T-helper 1 cell (primary cell): ENCODE data around the gene CD200R1L.
"Not testable (repeated sequence)": the region's sequence is repeated elsewhere in the genome, so short reads cannot be mapped to it uniquely, and the experiment has no call there.

Source experiments
- DNase-seq, 5 donors: peaks; one replicate each; pipeline ENCODE4 v3.0.0-alpha.2; 2012 to 2020
- total RNA-seq, 4 donors: gene quantifications; one replicate each; lab custom pipeline; 2026; lab: John Stamatoyannopoulos, UW

CD200R1L gene, protein sequence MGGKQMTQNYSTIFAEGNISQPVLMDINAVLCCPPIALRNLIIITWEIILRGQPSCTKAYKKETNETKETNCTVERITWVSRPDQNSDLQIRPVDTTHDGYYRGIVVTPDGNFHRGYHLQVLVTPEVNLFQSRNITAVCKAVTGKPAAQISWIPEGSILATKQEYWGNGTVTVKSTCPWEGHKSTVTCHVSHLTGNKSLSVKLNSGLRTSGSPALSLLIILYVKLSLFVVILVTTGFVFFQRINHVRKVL
- total RNA-seq, result 0 reads per million in 4 donors

DNA sequence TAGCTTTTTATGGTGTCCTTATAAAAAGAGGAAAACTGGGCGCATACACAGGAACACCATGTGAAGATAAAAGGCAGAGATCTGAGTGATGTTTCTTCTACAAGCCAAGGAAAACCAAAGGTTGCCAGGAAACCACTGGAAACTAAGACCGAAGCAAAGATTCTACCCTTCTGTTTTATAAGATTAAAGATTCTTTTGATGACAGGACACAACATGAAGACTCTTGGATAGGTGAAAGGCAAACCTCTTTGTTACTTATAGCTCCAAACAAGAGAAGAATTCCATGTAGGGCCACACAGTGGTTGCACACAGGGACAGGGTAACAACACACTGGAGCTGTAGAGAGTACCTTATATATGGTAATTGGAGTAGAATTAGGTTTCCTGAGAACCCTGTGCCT lies at the start of gene CD200R1L:
TSS of gene CD200R1L (minus strand) at position 101 of the 400 bp plus-strand sequence. CDS start 17,497 bp downstream, outside the sequence.
- DNase-seq, result no peak

DNA sequence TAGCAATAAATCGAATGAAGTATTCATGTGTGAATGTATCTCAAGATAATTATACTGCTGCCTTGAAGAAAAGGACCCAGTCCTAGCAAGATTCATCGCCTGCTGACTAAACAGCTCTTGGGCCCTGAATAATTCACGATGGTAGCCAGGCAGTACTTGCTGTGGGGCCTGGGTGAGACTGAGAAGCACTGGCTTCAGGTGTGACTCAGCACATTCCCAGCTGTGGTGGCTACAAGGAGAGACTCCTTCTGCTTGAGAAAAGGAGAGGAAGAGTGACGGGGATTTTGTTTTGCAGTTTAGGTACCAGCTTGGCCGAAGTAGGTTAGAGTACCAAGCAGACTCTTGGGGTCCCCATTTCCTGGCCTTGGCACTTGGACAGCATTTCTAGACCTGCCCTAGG lies 47.6 kb upstream of the CD200R1L start:
- no peak for DNase-seq

DNA sequence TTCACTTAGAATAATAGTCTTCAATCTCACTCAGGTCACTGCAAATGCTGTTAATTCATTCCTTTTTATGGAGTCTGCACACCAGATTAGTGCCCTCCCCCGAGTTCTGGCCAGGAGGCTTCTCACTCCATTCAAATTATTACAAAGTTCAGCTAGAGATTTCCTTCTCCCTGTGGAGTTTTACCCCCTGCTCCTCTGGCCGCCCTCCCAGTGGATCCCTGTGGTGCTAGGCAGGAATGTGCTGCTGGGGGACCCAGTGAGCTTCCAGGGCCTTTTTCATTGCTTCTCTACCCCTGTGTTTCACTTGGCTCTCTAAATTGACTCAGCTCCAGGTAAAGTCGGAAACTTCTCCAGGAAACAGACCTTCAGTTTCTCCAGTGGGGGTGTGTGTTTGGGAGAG lies 42.7 kb upstream of the CD200R1L start:
- no peak for DNase-seq

DNA sequence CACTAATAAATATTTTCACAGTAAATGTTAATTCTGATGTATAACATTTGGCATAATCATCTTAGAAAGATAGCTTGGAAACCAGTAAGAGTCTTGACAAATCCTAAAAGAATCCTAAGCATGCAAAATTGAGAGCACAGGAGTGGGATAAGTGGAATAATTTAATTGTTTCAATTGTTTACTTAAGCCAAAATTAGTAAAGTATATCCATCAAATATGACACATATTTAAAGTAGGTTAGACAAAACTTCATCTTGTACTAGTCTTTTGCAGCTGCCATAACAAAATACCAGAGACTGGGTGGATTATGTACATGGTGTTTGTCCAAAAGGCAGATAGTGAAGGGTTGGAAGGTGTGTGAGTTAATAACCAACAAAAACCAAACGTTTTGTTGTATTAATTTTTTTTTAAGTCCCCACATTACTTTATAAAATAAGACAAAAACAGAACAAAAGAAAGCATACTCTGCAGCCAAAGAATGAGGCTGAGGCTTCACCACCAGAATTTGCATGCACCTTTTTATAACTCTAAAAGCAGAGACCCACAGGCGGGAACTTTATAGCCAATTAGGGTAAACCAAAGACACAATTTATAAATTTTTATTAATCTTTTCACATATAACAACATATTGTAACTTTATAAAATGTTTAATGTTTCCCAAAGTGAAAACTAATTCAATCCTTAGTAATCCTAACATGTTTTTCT lies 41.9 kb upstream of the CD200R1L start:
- no peak for DNase-seq

DNA sequence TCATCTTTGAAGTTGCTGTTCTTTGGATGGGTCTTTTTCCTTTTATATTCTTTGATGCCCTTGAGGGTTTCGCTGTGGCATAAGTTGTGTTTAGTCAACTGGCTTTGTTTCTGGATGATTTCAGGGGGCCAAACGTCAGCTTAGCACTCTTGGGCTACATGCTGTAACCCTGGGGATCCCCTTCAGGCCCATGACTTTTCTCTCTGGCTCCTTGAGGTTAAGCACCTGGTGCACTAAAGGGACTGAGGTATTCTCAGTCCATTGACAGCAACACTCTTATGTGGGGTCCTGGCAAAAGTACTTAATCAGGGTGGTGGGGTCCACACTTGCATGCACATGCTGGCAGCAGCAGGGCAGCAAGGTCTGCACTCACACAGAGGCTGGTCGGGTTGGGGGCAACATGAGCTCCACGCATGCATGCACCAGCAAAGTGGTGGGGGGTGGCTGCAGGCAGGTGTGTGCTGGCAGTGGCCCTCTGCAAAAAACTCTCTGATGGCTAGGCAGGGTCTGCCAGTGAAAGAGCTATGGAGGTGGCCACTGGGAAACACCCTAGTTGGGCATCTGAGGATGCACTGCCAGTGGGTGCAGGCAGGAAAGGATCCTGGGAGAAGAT lies 38.1 kb upstream of the CD200R1L start:
- DNase-seq, result no peak

DNA sequence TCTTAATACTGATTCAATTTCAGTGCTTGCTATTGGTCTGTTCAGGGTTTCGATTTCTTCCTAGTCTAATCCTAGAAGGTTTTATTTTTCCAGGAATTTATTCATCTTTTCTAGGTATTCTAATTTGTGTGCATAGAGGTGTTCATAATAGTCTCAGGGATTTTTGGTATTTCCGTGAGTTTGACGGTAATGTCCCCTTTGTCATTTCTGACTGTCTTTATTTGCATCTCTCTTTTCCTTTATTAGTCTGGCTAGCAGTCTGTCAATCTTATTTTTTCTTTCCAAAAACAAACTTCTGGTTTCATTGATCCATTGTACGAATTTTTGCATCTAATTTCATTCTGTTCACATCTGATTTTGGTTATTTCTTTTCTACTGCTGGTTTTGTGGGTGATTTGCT lies 35.2 kb upstream of the CD200R1L start:
- DNase-seq, result no peak

DNA sequence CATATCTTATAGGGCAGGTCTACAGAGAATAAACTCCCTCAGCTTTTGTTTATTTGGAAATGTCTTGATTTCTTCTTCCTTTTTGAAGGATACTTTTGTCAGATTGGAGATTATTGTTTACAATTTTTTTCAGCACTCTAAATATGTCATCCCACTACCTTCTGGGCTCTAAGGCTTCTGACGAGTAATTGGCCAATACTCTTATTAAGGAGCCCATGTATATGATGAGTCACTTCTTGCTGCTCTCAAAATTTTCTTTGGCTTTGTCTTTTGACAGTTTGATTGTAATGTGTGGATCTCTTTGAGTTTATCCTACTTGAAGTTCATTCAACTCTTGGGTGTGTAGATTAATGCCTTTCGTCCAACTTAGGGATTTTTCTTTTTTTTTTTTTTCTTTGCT lies 28.9 kb upstream of the CD200R1L start:
- DNase-seq, result no peak

DNA sequence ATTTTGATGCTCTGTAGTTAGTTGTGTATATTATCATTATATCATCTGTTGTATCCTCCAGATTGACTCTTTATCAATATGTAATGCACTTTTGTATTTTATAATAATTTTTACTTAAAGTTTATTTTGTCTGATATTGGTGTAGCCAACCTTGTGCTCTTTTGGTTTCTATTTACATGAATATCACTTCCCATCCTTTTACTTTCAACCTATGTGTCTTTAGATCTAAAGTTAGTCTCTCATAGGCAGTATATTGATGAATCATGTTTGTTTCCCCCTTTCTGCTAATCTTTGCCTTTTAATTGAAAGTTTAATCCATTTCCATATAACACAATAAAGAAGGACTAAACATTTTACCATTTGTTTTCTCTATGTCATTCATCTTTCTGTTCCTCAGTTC lies 28.1 kb upstream of the CD200R1L start:
- DNase-seq, result no peak

DNA sequence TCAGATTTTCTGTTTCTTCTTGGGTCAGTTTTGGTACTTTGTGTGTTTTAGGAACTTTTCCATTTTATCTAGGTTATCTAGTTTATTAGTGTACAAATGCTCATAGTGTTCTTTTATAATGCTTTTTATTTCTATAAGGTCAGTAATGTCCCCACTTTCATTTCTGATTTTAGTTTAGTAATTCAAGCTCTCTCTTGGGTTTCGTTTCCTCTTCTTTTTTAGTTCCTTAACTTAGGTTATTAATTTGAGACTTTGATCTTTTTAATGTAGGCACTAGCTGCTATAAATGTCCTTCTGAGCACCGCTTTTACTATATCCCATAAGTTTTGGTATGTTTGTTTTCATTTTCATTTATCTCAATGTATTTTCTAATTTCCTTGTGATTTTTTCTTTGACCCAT lies 27.0 kb upstream of the CD200R1L start:
- no peak for DNase-seq

DNA sequence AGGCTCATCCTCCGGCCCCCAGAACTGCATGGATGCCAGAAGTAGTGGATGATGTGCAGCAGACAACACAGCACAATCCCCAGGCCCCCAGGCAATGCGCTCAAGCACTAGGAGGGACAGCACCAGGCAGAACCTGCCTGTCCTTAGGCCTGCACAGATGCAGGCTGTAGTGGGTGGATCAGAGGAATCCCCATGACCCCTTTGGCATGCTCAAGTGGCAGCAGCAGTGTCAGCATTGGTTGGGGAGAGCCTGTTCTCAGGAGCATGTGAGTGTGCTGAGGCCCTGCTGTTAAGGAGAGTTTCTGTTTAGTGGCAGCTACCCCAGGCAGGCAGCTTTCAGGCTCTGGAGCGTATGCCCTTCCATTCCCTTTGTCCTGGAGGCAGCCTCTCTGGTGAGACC lies 25.1 kb upstream of the CD200R1L start:
- no peak for DNase-seq

DNA sequence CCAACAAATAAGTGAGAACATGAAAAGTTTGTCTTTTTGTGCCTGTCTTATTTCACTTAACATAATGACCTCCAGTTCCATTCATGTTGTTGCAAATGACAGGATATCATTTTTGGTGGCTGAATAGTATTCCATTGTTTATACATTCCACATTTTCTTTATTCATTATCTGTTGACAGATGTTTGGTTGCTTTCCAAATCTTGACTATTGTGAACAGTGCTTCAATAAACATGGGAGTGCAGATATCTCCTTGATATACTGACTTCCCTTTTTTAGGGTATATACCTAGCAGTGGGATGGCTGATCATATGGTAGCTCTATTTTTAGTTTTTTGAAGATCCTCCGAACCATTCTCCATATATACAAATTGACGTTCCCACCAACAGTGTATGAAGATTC lies 19.1 kb upstream of the CD200R1L start:
- no peak for DNase-seq

DNA sequence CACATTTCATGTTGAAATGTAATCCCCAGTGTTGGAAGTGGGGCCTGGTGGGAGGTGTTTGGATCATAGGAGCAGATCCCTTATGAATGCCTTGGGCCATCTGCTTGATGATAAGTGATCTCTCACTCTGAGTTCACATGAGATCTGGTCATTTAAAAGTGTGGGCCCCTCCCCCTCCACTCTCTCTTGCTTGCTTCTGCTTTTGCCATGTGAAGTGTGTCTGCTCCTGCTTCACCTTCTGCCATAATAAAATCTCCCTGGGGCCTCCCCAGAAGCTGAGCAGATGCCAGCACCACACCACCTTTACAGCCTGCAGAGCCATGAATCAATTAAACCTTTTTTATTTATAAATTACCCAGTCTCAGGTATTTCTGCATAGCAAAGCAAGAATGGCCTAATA lies 14.2 kb upstream of the CD200R1L start:
- DNase-seq, result no peak

DNA sequence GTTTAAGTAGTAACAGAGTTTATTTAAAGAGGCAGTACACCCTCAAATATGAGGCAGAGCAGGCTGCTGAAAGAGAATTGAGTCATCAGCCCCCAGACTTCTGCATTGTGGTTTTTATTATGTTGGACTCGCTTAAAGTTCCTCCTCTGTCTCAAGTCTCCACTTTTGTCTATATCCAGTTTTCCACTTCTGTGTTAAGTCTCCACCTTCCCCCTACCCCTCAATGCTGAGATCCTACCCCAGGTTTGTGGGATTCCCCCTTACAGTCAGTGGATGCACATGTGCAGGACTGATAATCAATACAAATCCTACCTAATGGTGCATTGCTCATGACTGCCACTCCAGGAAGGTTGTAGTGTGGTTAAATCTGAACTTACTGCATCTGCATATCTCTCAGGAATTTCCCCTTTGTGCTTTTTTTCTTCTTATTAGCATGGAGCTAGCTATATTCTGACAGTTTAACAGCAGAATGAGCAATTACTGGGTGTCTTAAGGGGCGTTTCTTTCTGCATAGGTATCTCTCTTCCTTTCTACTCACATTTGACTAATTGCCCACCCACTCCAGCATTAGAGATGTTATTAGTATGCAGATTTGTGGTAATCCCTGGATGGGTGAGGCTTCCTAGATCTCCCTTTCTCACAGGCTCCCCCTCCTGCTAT lies 11.9 kb upstream of the CD200R1L start:
- peak in 1 of 5 donors; percentile 4 for DNase-seq

DNA sequence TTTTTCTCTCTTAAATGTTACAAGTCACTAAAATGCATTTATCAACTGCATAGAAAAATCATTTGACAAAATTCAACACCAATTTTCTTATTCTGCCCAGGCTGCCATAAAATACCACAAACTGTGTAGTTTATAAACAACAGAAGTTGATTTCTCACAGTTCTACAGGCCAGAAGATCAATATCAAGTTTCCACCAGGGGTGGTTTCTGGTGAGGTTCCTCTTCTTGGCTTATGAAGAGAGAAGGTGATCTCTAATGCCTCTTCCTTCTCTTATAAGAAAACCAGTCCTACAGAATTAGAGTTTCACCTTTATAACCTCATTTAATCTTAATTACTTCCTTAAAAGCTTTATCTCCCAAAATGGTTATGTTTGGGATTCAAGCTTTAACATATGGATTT lies 10.9 kb upstream of the CD200R1L start:
- no peak for DNase-seq

DNA sequence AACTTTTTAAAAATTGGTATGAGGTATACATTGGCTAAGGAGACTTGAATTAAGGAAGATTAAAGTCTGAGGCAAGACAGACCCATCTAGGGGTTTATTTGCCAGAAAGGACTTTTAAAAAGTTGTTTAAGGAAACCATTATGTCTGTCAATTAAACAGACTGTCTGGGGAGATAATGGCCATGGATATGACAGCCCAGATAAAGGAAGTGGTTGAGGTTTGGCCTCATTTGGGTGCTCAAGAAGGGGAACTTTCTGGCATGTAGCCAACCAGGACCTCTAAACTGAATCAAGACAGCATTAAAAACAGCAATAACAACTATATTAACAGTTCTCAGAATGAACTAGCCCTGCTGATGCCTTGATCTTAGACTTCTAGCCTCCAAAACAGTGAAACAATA lies 9.9 kb upstream of the CD200R1L start:
- peak in 1 of 5 donors; percentile 20 for DNase-seq

DNA sequence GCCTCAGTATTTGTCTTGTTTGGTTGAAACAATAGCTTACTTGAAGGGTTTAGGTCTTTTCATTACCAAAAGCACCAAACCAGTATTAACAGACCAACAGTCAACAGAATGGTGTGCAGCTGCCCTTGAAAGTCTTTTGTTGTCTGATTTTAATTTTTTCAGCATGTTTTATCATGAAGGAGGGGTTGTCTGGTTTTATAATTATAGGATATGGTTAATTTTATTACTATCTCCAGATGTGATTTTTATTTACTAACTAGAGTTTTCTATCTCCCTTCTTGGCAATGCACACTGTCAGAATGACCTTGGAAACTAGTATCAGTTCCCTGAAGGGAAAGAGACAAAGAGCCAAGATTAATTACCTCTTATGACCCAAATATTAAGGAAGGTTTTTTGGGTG lies 9.2 kb upstream of the CD200R1L start:
- DNase-seq, result no peak

DNA sequence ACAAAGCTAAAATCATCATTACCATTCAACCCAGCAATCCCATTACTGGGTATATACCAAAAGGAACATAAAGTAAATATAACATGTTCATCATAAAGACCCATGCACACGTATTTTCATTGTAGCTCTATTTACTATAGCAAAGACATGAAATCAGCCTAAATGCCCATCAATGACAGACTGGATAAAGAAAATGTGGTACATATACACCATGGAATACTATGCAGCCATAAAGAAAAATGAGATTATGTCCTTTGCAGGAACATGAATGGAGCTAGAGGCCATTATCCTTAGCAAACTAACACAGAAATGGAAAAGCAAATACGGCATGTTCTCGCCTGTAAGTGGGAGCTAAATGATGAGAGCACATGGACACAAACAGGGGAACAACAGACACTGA lies 8.4 kb upstream of the CD200R1L start:
- not testable (repeated sequence) for DNase-seq

DNA sequence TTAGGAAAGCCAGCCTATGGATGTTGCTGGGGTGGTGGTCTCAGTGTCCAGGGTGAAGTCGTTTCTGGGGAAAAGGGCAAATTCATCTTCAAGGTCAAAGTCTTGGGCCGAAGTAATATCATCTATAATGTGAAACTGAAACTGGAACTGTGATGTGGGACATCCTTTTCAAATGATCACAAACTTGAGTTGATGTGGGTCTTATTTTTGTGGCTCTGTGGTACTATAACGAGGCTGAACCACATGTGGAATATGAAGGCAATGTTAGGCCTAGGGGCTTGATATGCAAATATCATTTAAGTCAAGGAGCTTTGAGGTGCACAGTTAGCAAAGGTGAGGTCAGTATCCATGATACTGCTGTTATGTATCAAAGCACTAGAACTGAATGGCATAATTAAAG lies 1.5 kb upstream of the CD200R1L start:
- DNase-seq, result peak in 1 of 5 donors; percentile 32

DNA sequence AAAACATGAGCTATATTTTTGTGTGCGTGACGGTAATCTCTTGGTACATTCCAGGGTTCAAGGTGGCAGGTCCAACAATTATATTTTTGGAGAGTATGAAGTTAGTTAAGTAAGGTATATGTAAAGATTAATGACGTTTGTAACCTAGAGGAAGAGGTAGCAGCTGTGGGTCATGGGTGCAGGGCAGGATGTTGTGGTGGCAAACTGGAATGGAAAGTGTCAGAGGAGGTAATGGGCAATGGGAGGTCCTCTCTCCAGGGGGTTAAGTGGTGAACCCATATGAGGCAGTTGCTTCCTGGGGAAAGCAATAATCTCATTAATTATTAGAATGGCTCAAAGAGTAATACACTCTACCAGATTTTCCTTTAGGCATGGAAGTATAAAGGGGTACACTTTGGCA lies 1.0 kb upstream of the CD200R1L start:
- peak in 1 of 5 donors; percentile 69 for DNase-seq

DNA sequence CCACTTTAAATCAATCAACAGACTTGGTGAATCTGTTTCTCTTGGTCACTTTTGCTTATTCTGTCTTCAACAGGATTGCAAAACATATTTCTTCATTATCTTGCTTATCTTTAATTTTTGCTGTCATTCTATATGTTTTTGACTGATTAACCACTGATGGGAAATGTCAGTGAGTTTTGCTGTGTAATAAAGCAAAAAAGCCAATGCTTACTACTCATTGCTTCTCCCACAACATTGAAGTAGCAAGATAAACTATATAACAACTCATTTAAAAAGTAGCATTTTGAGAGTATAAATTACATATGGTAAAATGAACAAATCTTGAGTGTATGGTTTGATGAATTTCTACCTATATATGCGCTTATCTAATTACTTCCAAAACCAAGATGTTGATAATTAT lies 892 bp downstream of the CD200R1L start:
- DNase-seq, result no peak

DNA sequence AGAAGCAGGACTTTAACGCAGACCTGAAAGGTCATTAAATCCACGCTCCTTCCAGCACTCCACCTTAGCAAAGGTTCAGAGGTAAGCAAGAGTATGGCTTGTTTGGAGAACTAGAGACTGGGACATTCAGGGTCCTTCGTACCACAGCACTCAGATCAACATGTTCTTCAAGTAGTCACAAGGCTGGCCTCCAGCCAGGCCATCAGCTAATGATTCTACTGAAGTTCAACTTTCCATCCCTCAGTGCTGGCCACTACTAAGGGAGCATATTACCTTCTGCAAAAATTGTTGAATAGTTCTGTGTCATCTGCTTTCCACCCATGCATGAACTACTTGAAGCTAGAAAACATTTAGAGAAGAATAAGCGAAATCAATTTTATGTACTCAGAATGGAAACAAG lies 17.6 kb downstream of the CD200R1L start:
- no peak for DNase-seq

DNA sequence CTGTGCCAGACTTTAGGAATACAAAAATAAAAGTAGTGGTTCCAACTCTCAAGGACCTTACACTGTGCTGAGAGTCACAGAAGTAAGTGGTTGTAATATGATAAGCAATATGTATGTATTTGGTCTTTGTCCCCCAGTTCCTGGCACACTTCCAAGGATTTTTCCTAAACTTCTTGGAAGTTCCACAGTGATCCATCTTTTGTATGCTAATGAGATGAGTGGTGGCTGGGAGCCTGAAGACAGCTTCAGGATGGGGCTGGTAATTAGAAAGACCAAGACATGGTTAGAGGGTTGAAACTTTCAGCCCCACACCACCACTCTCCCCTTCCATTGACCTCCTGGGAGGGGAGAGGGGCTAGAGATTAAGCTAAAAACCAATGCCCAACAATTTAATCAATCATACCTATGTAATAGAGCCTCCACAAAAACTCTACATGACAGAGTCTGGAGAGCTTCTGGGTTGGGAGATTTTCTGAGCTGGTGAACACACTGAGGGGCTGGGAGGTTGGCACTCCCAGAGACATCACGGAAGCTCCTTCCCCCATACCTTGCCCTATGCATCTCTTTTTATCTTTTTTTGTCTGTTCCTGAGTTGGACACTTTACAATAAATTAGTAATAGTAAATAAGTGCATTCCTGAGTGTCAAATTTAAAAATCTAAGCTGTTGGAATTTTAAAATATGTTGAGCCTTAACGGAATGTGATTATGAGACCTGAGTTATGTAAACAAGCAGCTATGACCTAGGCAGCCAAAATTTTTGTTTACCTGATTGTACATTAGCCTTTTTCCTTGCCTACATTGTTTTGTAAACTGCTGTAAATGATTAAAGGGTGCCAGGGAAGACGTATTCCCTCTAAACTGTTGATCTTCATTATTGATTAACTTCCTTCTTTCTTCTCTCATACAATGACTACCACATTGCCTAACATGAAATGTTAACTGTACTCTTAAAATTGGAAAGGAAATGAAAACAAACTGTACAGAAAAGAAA lies 24.3 kb downstream of the CD200R1L start:
- DNase-seq, result no peak
